Parathyroid adenoma (tissue), 2 donors: Measurements from ENCODE around the gene KLHL26.
A peak's percentile ranks its signal among the peaks of the same experiment; 100 is the strongest.

Source experiments
- H2AFZ ChIP-seq: fragments of 300-600 bp; sonication (generic); one replicate; pipeline ENCODE4 v1.7.0; 2017; ENCODE audit warnings: antibody characterized with exemption, mild to moderate bottlenecking
- H3K27ac ChIP-seq: fragments of 300-600 bp; sonication (generic); one replicate; pipeline ENCODE4 v1.7.0; 2017
- H3K27me3 ChIP-seq: fragments of 300-600 bp; sonication (generic); one replicate; pipeline ENCODE4 v1.7.0; 2017; ENCODE audit warnings: low read length; ENCODE audit not compliant: control insufficient read depth, insufficient read depth
- H3K36me3 ChIP-seq: fragments of 300-600 bp; sonication (generic); one replicate; pipeline ENCODE4 v1.7.0; 2017; ENCODE audit warnings: low read length; ENCODE audit not compliant: control insufficient read depth, insufficient read depth
- H3K4me1 ChIP-seq: fragments of 300-600 bp; sonication (generic); one replicate; pipeline ENCODE4 v1.7.0; 2017; ENCODE audit warnings: control low read depth
- H3K4me2 ChIP-seq: fragments of 300-600 bp; sonication (generic); one replicate; pipeline ENCODE4 v1.7.0; 2017; ENCODE audit warnings: low read length
- H3K4me3 ChIP-seq: fragments of 300-600 bp; sonication (generic); one replicate; pipeline ENCODE4 v1.7.0; 2017; ENCODE audit warnings: low read depth, low read length
- H3K79me2 ChIP-seq: fragments of 300-600 bp; sonication (generic); one replicate; pipeline ENCODE4 v1.7.0; 2017; ENCODE audit warnings: control low read depth
- H3K9ac ChIP-seq: fragments of 300-600 bp; sonication (generic); one replicate; pipeline ENCODE4 v1.7.0; 2017; ENCODE audit warnings: mild to moderate bottlenecking
- H3K9me3 ChIP-seq: fragments of 300-600 bp; sonication (generic); one replicate; pipeline ENCODE4 v1.7.0; 2017; ENCODE audit warnings: low read length; ENCODE audit not compliant: control insufficient read depth
- TF ChIP-seq, protein P1 (sequence below): fragments of 300-600 bp; sonication (generic); IDR thresholded peaks from one replicate; pipeline ENCODE4 v1.7.0; 2017; ENCODE audit warnings: antibody characterized with exemption, mild to moderate bottlenecking
- donor health status: primary hyperparathyroidism.

Gene KLHL26

DNA sequence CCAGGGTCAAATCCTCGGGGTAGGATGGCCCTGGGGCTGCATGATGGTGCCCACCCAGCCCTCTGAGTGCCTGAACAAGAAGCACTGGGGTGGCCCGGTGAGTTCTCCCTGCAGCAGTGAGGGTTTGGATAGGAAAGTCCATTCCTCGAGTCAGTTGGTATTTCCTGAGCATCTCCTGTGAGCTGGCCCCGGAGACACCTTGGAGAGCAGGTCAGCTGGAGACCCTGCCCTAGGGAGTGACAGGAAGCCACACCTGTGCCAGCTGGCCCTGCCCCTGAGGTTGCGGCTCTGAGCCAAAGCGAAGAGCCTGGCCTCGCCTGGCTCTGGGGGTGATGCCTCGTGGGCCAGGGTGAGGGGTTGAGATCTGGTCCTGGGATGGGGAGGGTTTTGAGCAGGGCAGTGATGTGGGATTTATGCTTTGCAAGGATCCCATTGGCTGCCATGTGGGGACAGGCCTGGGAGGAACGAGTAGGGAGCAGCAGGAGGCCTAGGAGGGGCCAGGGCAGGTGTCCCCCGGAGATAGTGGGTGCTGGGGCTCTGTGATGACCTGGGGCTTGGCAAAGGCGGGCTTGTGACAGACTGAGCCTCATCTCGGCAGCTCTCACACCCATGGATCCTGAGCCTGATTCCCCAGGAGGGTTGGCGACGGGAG is 62.7 kb downstream of the KLHL26 start:
- Histone ChIP-seq H3K36me3 (no peaks in the 10 kb centered on the region), H3K27me3 (no peaks in the 10 kb centered on the region), H2AFZ (no peak overlapping the region), H3K4me1 (peaks cover 10% of the 10 kb centered on the region), H3K27ac (no peak overlapping the region), H3K9ac (no peak overlapping the region), H3K4me2 (no peak overlapping the region), H3K4me3 (no peak overlapping the region), H3K9me3 (no peaks in the 10 kb centered on the region), H3K79me2 (peaks cover 25% of the 10 kb centered on the region)
- TF ChIP-seq, protein P1, sequence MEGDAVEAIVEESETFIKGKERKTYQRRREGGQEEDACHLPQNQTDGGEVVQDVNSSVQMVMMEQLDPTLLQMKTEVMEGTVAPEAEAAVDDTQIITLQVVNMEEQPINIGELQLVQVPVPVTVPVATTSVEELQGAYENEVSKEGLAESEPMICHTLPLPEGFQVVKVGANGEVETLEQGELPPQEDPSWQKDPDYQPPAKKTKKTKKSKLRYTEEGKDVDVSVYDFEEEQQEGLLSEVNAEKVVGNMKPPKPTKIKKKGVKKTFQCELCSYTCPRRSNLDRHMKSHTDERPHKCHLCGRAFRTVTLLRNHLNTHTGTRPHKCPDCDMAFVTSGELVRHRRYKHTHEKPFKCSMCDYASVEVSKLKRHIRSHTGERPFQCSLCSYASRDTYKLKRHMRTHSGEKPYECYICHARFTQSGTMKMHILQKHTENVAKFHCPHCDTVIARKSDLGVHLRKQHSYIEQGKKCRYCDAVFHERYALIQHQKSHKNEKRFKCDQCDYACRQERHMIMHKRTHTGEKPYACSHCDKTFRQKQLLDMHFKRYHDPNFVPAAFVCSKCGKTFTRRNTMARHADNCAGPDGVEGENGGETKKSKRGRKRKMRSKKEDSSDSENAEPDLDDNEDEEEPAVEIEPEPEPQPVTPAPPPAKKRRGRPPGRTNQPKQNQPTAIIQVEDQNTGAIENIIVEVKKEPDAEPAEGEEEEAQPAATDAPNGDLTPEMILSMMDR, result no peak

DNA sequence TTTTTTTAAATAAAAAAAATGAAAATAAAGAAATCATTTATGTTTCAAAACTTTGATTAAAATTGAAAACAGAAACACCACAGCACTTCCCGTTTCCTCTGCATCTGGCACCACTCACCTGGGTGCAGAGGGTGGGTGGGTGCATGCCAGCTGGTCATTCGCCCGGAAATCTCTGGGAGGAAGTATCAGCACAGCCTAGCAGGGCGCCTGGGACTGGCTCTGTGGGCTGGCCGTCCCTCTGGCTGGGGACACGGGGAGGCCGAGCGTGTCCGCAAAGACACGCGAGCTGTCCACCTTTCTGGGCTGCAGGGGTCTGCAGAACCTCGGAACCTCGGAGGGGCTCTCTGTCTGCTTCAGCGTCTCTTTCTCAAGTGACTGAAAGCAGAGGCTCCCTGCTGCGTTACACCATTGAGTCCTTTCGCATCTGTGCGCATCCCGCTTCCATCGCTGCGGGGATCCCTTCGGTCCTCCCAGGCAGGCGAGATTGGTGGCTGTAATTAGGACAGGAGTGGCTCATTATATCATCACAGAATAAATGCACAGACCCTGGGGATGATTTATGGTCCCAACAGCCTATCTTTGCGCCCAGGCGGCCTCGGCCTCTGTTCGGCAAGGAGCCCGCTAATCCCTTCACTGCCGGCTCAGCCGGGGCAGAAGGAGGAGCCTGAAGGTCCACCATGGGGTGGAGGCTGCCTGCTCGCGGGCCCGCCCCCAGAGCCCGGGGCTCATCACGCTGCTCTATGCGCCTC is 63.8 kb downstream of the KLHL26 start:
- peak overlapping the region; percentile 51 for H2AFZ ChIP-seq
- H3K4me1 ChIP-seq, result peaks cover 10% of the 10 kb centered on the region
- no peaks in the 10 kb centered on the region for H3K27me3 ChIP-seq
- H3K4me3 ChIP-seq, result peak overlapping the region; percentile 20
- no peaks in the 10 kb centered on the region for H3K36me3 ChIP-seq
- TF ChIP-seq, protein P1, result no peak
- peak overlapping the region; percentile 59 for H3K4me2 ChIP-seq
- no peak overlapping the region for H3K9ac ChIP-seq
- peak overlapping the region; percentile 51 for H3K27ac ChIP-seq
- no peaks in the 10 kb centered on the region for H3K9me3 ChIP-seq
- H3K79me2 ChIP-seq, result peaks cover 18% of the 10 kb centered on the region

DNA sequence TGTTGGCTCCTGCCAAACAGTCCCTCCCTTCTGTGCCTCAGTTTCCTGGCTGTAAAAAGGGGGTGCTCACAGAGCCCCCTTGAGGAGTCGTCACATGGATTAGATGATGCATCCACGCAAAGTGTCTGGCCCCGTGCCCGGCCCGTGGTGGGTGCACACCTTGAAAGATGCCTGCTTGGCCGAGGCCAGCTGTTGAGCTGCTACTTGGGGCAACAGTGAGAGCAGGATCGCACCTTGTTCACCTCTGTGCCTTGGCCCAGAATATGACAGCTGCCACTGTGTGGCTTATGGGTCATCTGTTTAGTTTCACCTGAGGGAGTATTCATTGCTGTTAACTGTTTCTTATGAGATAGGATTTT is 64.4 kb downstream of the KLHL26 start:
- peaks cover 19% of the 10 kb centered on the region for H3K79me2 ChIP-seq
- H3K27me3 ChIP-seq, result no peaks in the 10 kb centered on the region
- H3K36me3 ChIP-seq, result no peaks in the 10 kb centered on the region
- peak overlapping the region; percentile 51 for H3K27ac ChIP-seq
- no peak overlapping the region for H3K4me3 ChIP-seq
- H3K9ac ChIP-seq, result no peak overlapping the region
- peak overlapping the region; percentile 51 for H2AFZ ChIP-seq
- no peaks in the 10 kb centered on the region for H3K9me3 ChIP-seq
- peaks cover 10% of the 10 kb centered on the region for H3K4me1 ChIP-seq
- TF ChIP-seq, protein P1, result no peak
- H3K4me2 ChIP-seq, result peak overlapping the region; percentile 59

DNA sequence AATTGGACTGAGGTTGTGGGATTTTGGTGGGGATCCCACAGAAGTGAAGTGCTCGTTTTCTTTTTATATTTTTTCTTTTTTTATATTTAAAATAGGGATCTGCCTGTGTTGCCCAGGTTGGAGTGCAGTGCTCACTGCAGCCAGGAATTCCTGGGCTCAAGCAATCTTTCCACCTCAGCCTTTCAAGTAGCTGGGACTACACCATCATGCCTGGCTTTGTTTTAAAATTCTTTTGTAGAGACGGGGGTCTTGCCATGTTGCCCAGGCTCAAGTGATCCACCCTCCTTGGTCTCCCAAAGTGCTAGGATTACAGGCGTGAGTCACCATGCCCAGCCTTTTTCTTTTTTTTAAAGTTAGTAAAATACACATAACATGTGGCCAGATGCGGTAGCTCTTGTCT is 67.2 kb downstream of the KLHL26 start:
- no peak overlapping the region for H3K9ac ChIP-seq
- H3K27me3 ChIP-seq, result no peaks in the 10 kb centered on the region
- peaks cover 31% of the 10 kb centered on the region for H3K79me2 ChIP-seq
- H3K27ac ChIP-seq, result no peak overlapping the region
- no peaks in the 10 kb centered on the region for H3K9me3 ChIP-seq
- H3K36me3 ChIP-seq, result no peaks in the 10 kb centered on the region
- no peak overlapping the region for H3K4me2 ChIP-seq
- H2AFZ ChIP-seq, result no peak overlapping the region
- TF ChIP-seq, protein P1, result no peak
- no peak overlapping the region for H3K4me3 ChIP-seq
- H3K4me1 ChIP-seq, result peaks cover 5% of the 10 kb centered on the region
